Ovary (tissue), 9 donors: Measurements from ENCODE around the gene EXOC3L1. TPM values are rescaled to one million over a fixed set of nuclear protein-coding genes. Genes with fewer than 3 reads are reported as not detected.

Experiments
- DNase-seq, 5 donors: peaks; one replicate each; pipeline ENCODE4 v3.0.0-alpha.2; 2019 to 2020
- H3K27ac ChIP-seq, 2 donors: fragments of 200-600 bp; one replicate each; pipeline versions ENCODE4 v1.5.1 to v1.8.0; 2019 to 2022
- H3K27me3 ChIP-seq: fragments of 200-600 bp; one replicate; pipeline ENCODE4 v1.8.0; 2022
- H3K36me3 ChIP-seq: fragments of 200-600 bp; sonication (generic); one replicate; pipeline ENCODE4 v1.5.1; 2019
- H3K4me1 ChIP-seq: one replicate; pipeline ENCODE4 v1.8.1; 2013; ENCODE audit warnings: mild to moderate bottlenecking, moderate library complexity; ENCODE audit not compliant: insufficient read depth
- H3K4me3 ChIP-seq: fragments of 200-600 bp; sonication (generic); one replicate; pipeline ENCODE4 v1.5.1; 2017
- H3K9me3 ChIP-seq, 2 donors: fragments of 200-600 bp in 1 of 2; sonication (generic) in 1 of 2; one replicate each; pipeline versions ENCODE4 v1.5.1 to v1.8.1; 2013 to 2019; ENCODE audit warnings: mild to moderate bottlenecking in 1 of 2, moderate library complexity in 1 of 2
- EP300 ChIP-seq: sonication (generic); formaldehyde crosslinking; IDR thresholded peaks from one replicate; pipeline ENCODE4 v1.6.1; 2017; ENCODE audit warnings: antibody characterized with exemption
- POLR2A ChIP-seq: fragments of 450-650 bp; IDR thresholded peaks from one replicate; pipeline ENCODE4 v1.6.1; 2017; ENCODE audit warnings: antibody characterized with exemption, mild to moderate bottlenecking, moderate library complexity
- WGBS, 3 donors: extraction: QIAGEN DNeasy Blood & Tissue Kit in 1 of 3; methylation state at CpG; one replicate each; pipeline versions ENCODE4 v1.1.5 to v1.1.7; 2013 to 2017; 5-methylcytosine and 5-hydroxymethylcytosine counted together
- intact Hi-C, 4 donors: fragments of 100-400 bp; cut with DNase I; formaldehyde crosslinking; loops; one replicate each; pipeline versions ENCODE4 v1.11.0 to v1.15.1; 2022 to 2023
- polyA plus RNA-seq, 2 donors: library from polyadenylated mRNA; stranded (reverse); fragments of 200-250 nt in 1 of 2; fragments of 350-450 nt in 1 of 2; fragmentation: Illumina TruSeq in 1 of 2; extraction: RNeasy Lipid Tissue Mini Kit (QIAGEN cat#74804) in 1 of 2; gene quantifications; one replicate each; pipeline ENCODE4 v1.2.3, GENCODE V29; 2013 to 2014
- total RNA-seq, 7 donors: library from RNA; depleted of rRNA in 2 of 7; stranded (reverse); fragments of >200 nt in 2 of 7; fragmentation: NEBNext Ultra II Directional in 3 of 7; extraction: Animal tissue kit (Norgen Biotek cat#: 25700) in 3 of 7; gene quantifications; one replicate each; pipeline versions ENCODE4 v1.1.0 to v1.2.4, GENCODE V29; 2016 to 2023
- TF ChIP-seq, protein P1 (sequence below), 3 donors: fragments of 450-650 bp in 2 of 3; fragments of 200-600 bp in 1 of 3; IDR thresholded peaks; one replicate each; pipeline versions ENCODE4 v1.5.1 to v1.8.0; 2016 to 2022; ENCODE audit warnings: antibody characterized with exemption in 3 of 3, mild to moderate bottlenecking in 1 of 3
- donor health status: DM: no; HTN: no; CAD: no; lungs with moderate emphysema.
- donor health status: DM: no; HTN: no; CAD: no.
- donor health status: Bipolar disorder and iron deficiency.
- donor health status: DM: yes; HTN: yes; CAD: no.
- donor health status: DM: no; HTN: no; CAD: no.
- donor health status: DM: yes; HTN: yes; CAD: no.

The EXOC3L1 gene
- total and polyA plus RNA-seq, 9 donors, result 0.32 to 33.0 (median 12.2) TPM

GRCh38 chr16:67177743-67178699 lies 11.9 kb downstream of the EXOC3L1 start:
- peak in 4 of 5 donors; percentile 60 to 74 (median 68) for DNase-seq

DNA sequence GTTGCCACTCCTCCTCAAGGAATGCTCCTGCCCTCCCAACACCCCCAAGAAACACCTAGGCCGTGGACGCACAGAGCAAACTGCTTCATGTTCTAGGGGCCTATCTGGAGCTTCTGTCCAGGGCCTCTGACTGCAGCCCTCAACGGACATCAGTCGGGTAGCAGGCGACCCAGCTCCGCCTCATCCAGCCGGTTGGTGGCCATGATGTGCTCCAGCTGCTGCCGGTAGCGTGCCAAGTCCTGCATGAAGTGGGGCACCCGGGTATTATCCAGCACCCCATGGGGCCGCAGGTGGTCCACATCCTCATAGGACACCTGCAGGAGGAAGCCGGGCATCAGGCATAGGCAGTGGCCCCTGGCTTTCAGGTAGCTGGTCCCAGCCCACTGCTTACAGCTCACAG lies 13.3 kb downstream of the EXOC3L1 start:
- DNase-seq, result peak in 3 of 5 donors; percentile 36 to 50 (median 40)
- Histone ChIP-seq H3K4me1 (peaks cover 4% of the 10 kb centered on the region), H3K4me3 (no peak overlapping the region), H3K9me3 (no peaks in the 10 kb centered on the region), H3K27me3 (no peaks in the 10 kb centered on the region), H3K27ac (no peak overlapping the region), H3K36me3 (no peaks in the 10 kb centered on the region)
- TF ChIP-seq, protein P1, sequence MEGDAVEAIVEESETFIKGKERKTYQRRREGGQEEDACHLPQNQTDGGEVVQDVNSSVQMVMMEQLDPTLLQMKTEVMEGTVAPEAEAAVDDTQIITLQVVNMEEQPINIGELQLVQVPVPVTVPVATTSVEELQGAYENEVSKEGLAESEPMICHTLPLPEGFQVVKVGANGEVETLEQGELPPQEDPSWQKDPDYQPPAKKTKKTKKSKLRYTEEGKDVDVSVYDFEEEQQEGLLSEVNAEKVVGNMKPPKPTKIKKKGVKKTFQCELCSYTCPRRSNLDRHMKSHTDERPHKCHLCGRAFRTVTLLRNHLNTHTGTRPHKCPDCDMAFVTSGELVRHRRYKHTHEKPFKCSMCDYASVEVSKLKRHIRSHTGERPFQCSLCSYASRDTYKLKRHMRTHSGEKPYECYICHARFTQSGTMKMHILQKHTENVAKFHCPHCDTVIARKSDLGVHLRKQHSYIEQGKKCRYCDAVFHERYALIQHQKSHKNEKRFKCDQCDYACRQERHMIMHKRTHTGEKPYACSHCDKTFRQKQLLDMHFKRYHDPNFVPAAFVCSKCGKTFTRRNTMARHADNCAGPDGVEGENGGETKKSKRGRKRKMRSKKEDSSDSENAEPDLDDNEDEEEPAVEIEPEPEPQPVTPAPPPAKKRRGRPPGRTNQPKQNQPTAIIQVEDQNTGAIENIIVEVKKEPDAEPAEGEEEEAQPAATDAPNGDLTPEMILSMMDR (IDR thresholded peaks at IDR 0.05), result no peak
- TF ChIP-seq POLR2A (no peak), EP300 (no peak)
- 79 to 90% (median 79%) methylated on average over 7 to 12 of the region's 12 CpGs for WGBS, 3 donors
- intact Hi-C loops, result no loop called here

More at GRCh38 chr16:67177743-67178699, 11.9 kb downstream of the EXOC3L1 start:
- TF ChIP-seq, protein P1 (IDR thresholded peaks at IDR 0.05), result peak in 1 of 3 donors; percentile 31
- no peak for TF ChIP-seq POLR2A
- Histone ChIP-seq H3K27ac (peak overlapping the region in 1 of 2 donors; percentile 29), H3K9me3 (no peaks in the 10 kb centered on the region), H3K4me3 (peak overlapping the region; percentile 32), H3K36me3 (no peaks in the 10 kb centered on the region), H3K27me3 (no peaks in the 10 kb centered on the region), H3K4me1 (peaks cover 4% of the 10 kb centered on the region)
- intact Hi-C loops, result no loop called here
- WGBS, 3 donors, result 5 to 10% (median 10%) methylated on average over 36 to 73 of the region's 73 CpGs

DNA sequence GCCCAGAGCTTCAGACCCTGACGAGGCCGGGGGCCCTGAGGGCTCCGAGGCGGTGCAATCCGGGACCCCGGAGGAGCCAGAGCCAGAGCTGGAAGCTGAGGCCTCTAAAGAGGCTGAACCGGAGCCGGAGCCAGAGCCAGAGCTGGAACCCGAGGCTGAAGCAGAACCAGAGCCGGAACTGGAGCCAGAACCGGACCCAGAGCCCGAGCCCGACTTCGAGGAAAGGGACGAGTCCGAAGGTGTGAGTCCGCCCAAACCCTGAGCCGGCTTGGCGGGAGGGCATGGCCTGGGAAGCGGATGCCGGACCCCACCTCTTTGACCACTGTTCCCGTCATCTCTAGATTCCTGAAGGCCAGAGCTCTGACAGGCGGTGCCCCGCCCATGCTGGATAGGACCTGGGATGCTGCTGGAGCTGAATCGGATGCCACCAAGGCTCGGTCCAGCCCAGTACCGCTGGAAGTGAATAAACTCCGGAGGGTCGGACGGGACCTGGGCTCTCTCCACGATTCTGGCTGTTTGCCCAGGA lies 15.2 kb downstream of the EXOC3L1 start:
- H3K4me1 ChIP-seq, result peaks cover 6% of the 10 kb centered on the region
- H3K9me3 ChIP-seq, result no peaks in the 10 kb centered on the region
- 61 to 67% (median 63%) methylated on average over 31 of the region's 31 CpGs for WGBS, 3 donors
- H3K27me3 ChIP-seq, result no peaks in the 10 kb centered on the region
- peak; percentile 32 to 56 (median 50) for DNase-seq
- TF ChIP-seq, protein P1 (IDR thresholded peaks at IDR 0.05), result no peak
- H3K36me3 ChIP-seq, result no peaks in the 10 kb centered on the region
- intact Hi-C loops, result no loop called here
- H3K4me3 ChIP-seq, result no peak overlapping the region
- peak overlapping the region; percentile 53 to 70 for H3K27ac ChIP-seq

DNA sequence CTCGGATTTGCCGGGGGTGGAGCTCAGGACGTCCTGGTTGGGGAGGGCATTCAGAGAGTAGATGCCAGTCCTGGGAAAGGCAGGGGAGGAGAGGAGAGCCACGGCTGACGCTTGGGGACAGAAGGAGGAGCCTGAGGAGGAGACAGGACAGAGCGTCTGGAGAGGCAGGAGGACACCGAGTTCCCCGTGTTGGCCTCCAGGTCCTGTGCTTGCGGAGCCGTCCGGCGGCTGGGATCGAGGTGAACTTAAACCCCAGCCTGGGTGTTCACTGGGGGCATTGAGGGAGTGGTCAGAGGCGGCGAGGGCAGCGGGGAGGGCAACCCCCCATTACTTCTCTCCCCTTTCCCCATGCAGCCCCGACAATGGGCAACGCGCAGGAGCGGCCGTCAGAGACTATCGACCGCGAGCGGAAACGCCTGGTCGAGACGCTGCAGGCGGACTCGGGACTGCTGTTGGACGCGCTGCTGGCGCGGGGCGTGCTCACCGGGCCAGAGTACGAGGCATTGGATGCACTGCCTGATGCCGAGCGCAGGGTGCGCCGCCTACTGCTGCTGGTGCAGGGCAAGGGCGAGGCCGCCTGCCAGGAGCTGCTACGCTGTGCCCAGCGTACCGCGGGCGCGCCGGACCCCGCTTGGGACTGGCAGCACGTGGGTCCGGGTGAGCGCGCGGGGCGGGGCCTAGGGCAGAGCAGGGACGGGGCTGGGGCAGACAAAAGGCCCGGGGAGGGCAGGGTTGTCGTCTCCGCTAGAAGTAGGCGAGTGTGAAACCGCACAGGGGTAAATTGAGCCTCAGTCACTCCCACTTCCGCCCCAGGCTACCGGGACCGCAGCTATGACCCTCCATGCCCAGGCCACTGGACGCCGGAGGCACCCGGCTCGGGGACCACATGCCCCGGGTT lies 15.9 kb downstream of the EXOC3L1 start:
- DNase-seq, result peak; percentile 73 to 87 (median 76)
- 2 to 3% (median 2%) methylated on average over 70 to 71 of the region's 71 CpGs for WGBS, 3 donors
- H3K9me3 ChIP-seq, result no peaks in the 10 kb centered on the region
- intact Hi-C loops, result no loop called here
- H3K4me1 ChIP-seq, result peaks cover 12% of the 10 kb centered on the region
- H3K4me3 ChIP-seq, result peak overlapping the region; percentile 37
- H3K27ac ChIP-seq, result peak overlapping the region; percentile 53 to 70
- H3K36me3 ChIP-seq, result no peaks in the 10 kb centered on the region
- no peaks in the 10 kb centered on the region for H3K27me3 ChIP-seq
- TF ChIP-seq, protein P1 (IDR thresholded peaks at IDR 0.05), result peak in 1 of 3 donors; percentile 11
- TF ChIP-seq POLR2A, result no peak
